SK-N-MC (cell line): ENCODE results near the gene SYNCRIP.
"Not testable (repeated sequence)": the region's sequence is repeated elsewhere in the genome, so short reads cannot be mapped to it uniquely, and the experiment has no call there.

Experiments used
- DNase-seq: peaks from one replicate; pipeline ENCODE4 v3.0.0-alpha.2; 2011; ENCODE audit warnings: low read depth, low spot score
- H3K27ac ChIP-seq: fragments of 200-600 bp; sonication (generic); 2 replicates; pipeline ENCODE4 v1.5.1; 2016; ENCODE audit warnings: mixed run types
- H3K36me3 ChIP-seq: fragments of 200-600 bp; sonication (generic); 2 replicates; pipeline ENCODE4 v1.6.1; 2017; ENCODE audit warnings: antibody characterized with exemption, low read length, mixed read lengths; ENCODE audit not compliant: insufficient read depth
- H3K4me3 ChIP-seq: fragments of 200-600 bp; sonication (generic); 2 replicates; pipeline ENCODE4 v1.5.1; 2016
- H3K9ac ChIP-seq: fragments of 200-600 bp; sonication (generic); 2 replicates; pipeline ENCODE4 v1.8.0; 2017; ENCODE audit warnings: mixed run types, mixed read lengths; ENCODE audit not compliant: insufficient read length
- H3K9me3 ChIP-seq: fragments of 200-600 bp; sonication (generic); 2 replicates; pipeline ENCODE4 v1.6.1; 2017; ENCODE audit warnings: low read depth, mild to moderate bottlenecking, antibody characterized with exemption, low read length, moderate library complexity, mixed read lengths
- EZH2 ChIP-seq: fragments of 200-600 bp; sonication (generic); IDR thresholded peaks from one replicate; pipeline ENCODE4 v1.6.1; 2017; ENCODE audit warnings: antibody characterized with exemption
- FOXP2 ChIP-seq: optimal IDR thresholded peaks from 2 replicates; pipeline ENCODE3; 2011; ENCODE audit warnings: mild to moderate bottlenecking, moderate library complexity; ENCODE audit not compliant: insufficient read depth; ENCODE audit errors: extremely low read length, control extremely low read depth
- POLR2AphosphoS5 ChIP-seq: IDR thresholded peaks from 2 replicates; pipeline ENCODE4 v1.6.1; 2012; ENCODE audit warnings: mild to moderate bottlenecking, low read depth, low read length, borderline replicate concordance

SYNCRIP gene

GRCh38 chr6:85642774-85643536 is at the start of gene SYNCRIP:
Gene SYNCRIP, minus strand, starts transcription at chr6:85642886. Its CDS starts 1,447 bp downstream, at chr6:85641439.
- peaks cover 37% of the 10 kb centered on the region for H3K36me3 ChIP-seq
- peak within 1 kb of the TSS; percentile 98 for H3K27ac ChIP-seq
- H3K9me3 ChIP-seq = no peaks in the 10 kb centered on the region; the same call in 1 of the 2 replicates
- DNase-seq = peak; percentile 59
- TF ChIP-seq FOXP2 (no peak), POLR2AphosphoS5 (peak; percentile 96), EZH2 (no peak)
- peak within 1 kb of the TSS; percentile 100 for H3K9ac ChIP-seq
- peak within 1 kb of the TSS; percentile 100 for H3K4me3 ChIP-seq

GRCh38 chr6:85691478-85691877 is 48.8 kb upstream of the SYNCRIP start:
- no peak overlapping the region for H3K4me3 ChIP-seq
- DNase-seq = no peak
- H3K36me3 ChIP-seq = no peaks in the 10 kb centered on the region
- no peaks in the 10 kb centered on the region for H3K9me3 ChIP-seq
- H3K27ac ChIP-seq = no peak overlapping the region
- TF ChIP-seq POLR2AphosphoS5 = no peak
- no peak for TF ChIP-seq FOXP2
- TF ChIP-seq EZH2 = no peak
- H3K9ac ChIP-seq = no peak overlapping the region

GRCh38 chr6:85690071-85690470 is 47.4 kb upstream of the SYNCRIP start:
- TF ChIP-seq EZH2 (no peak), POLR2AphosphoS5 (no peak), FOXP2 (no peak)
- DNase-seq = no peak
- Histone ChIP-seq H3K27ac (no peak overlapping the region), H3K36me3 (no peaks in the 10 kb centered on the region), H3K4me3 (no peak overlapping the region), H3K9ac (no peak overlapping the region), H3K9me3 (no peaks in the 10 kb centered on the region)

GRCh38 chr6:85685713-85686112 is 43.0 kb upstream of the SYNCRIP start:
- Histone ChIP-seq H3K9ac (no peak overlapping the region), H3K4me3 (no peak overlapping the region), H3K9me3 (no peaks in the 10 kb centered on the region), H3K36me3 (no peaks in the 10 kb centered on the region), H3K27ac (no peak overlapping the region)
- DNase-seq = no peak
- TF ChIP-seq POLR2AphosphoS5 = no peak
- no peak for TF ChIP-seq FOXP2
- no peak for TF ChIP-seq EZH2

- TF ChIP-seq FOXP2 (no peak), EZH2 (no peak), POLR2AphosphoS5 (no peak)
- no peak overlapping the region for H3K27ac ChIP-seq
- no peak overlapping the region for H3K4me3 ChIP-seq
- no peaks in the 10 kb centered on the region for H3K9me3 ChIP-seq
- no peak for DNase-seq
- no peaks in the 10 kb centered on the region for H3K36me3 ChIP-seq
- no peak overlapping the region for H3K9ac ChIP-seq
Observed at GRCh38 chr6:85684809-85685171, 42.1 kb upstream of the SYNCRIP start.

GRCh38 chr6:85684133-85684808 is 41.6 kb upstream of the SYNCRIP start:
- H3K9ac ChIP-seq = no peak overlapping the region
- no peaks in the 10 kb centered on the region for H3K36me3 ChIP-seq
- no peak overlapping the region for H3K4me3 ChIP-seq
- H3K27ac ChIP-seq = no peak overlapping the region
- no peak for DNase-seq
- H3K9me3 ChIP-seq = no peaks in the 10 kb centered on the region
- TF ChIP-seq FOXP2 (no peak), POLR2AphosphoS5 (no peak), EZH2 (no peak)

- not testable (repeated sequence) for DNase-seq, H3K27ac ChIP-seq
Observed at GRCh38 chr6:85681899-85682298, 39.2 kb upstream of the SYNCRIP start.

GRCh38 chr6:85680388-85680787 is 37.7 kb upstream of the SYNCRIP start:
- peak overlapping the region; percentile 88; the same call in 1 of the 2 replicates for H3K27ac ChIP-seq
- H3K36me3 ChIP-seq = peaks cover 26% of the 10 kb centered on the region
- peak overlapping the region; percentile 95 for H3K9ac ChIP-seq
- TF ChIP-seq FOXP2 (no peak), EZH2 (no peak), POLR2AphosphoS5 (no peak)
- H3K9me3 ChIP-seq = no peaks in the 10 kb centered on the region
- peak overlapping the region; percentile 98 for H3K4me3 ChIP-seq
- no peak for DNase-seq

More at GRCh38 chr6:85681899-85682298, 39.2 kb upstream of the SYNCRIP start:
- not testable (repeated sequence) for H3K4me3 ChIP-seq, H3K9ac ChIP-seq, H3K9me3 ChIP-seq
- peaks cover 11% of the 10 kb centered on the region for H3K36me3 ChIP-seq

GRCh38 chr6:85679445-85680123 is 36.9 kb upstream of the SYNCRIP start:
- Histone ChIP-seq H3K9me3 (no peaks in the 10 kb centered on the region), H3K27ac (peak overlapping the region; percentile 88), H3K36me3 (peaks cover 34% of the 10 kb centered on the region), H3K9ac (peak overlapping the region; percentile 95), H3K4me3 (peak overlapping the region; percentile 98)
- no peak for DNase-seq
- TF ChIP-seq EZH2 = no peak
- no peak for TF ChIP-seq FOXP2
- no peak for TF ChIP-seq POLR2AphosphoS5
